ENCODE measurements around the gene TBC1D2. TPM values are rescaled to one million over a fixed set of nuclear protein-coding genes. Genes with fewer than 3 reads are reported as not detected.

The TBC1D2 gene
- total and polyA plus RNA-seq, 2 of the 13 experiments (the other 11 are each of a cell fraction or from before 2014, with no cell fraction given) = 2.0 to 2.8 TPM

DNA sequence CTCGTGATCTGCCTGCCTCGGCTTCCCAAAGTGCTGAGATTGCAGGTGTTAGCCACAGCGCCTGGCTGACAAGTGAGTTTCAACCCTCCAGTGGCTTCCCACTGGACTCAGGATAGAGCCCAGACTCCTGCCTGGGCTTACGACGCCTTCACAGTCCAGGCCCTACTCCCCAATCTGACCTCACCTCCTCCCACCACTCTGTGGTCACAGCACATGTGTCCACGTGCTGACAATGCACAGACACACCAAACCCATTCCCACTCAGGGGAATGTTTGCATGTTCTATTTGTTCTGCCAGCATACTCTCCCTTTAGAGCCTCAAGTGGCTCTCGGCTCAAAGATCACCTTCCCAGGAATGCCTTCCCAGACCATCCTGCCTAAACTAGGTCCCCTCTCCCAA lies 105.3 kb downstream of the TBC1D2 start (continued):
- TF ChIP-seq ZSCAN9 (CRISPR knock-in tag; IDR thresholded peaks at IDR 0.05; ENCODE audit: borderline replicate concordance) = 0 out of 2 replicates have a peak, but pooled peaks have one; percentile 62
- TF ChIP-seq, protein P1, sequence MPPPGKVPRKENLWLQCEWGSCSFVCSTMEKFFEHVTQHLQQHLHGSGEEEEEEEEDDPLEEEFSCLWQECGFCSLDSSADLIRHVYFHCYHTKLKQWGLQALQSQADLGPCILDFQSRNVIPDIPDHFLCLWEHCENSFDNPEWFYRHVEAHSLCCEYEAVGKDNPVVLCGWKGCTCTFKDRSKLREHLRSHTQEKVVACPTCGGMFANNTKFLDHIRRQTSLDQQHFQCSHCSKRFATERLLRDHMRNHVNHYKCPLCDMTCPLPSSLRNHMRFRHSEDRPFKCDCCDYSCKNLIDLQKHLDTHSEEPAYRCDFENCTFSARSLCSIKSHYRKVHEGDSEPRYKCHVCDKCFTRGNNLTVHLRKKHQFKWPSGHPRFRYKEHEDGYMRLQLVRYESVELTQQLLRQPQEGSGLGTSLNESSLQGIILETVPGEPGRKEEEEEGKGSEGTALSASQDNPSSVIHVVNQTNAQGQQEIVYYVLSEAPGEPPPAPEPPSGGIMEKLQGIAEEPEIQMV (CRISPR knock-in tag; IDR thresholded peaks at IDR 0.05; ENCODE audit: low read depth) = no peak
- peak; percentile 60; the same call in 1 of the 2 replicates for TF ChIP-seq BCL6 (CRISPR knock-in tag; IDR thresholded peaks at IDR 0.05)
- TF ChIP-seq NR2F6 (IDR thresholded peaks at IDR 0.05) = no peak
- peak; percentile 56; the same call in 1 of the 2 replicates for TF ChIP-seq NR2F6 (CRISPR knock-in tag; IDR thresholded peaks at IDR 0.05)
- TF ChIP-seq ZSCAN21 (CRISPR knock-in tag; IDR thresholded peaks at IDR 0.05; ENCODE audit: borderline replicate concordance) = peak; percentile 60; the same call in 1 of the 2 replicates
- TF ChIP-seq, protein P2, sequence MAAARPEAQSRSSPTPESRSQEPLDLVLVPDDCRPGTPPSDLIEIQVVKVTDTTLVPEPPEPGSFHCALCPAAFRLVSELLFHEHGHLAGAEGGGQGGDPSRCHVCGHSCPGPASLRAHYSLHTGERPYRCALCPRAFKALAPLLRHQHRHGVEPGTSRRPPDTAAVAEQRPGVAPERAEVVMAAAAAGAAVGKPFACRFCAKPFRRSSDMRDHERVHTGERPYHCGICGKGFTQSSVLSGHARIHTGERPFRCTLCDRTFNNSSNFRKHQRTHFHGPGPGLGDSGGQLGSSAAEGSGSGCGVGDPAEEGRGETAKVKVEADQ (CRISPR knock-in tag; IDR thresholded peaks at IDR 0.05; ENCODE audit: borderline replicate concordance) = no peak
- peak; percentile 85 for TF ChIP-seq ZNF263 (CRISPR knock-in tag; IDR thresholded peaks at IDR 0.05)
- no peak for TF ChIP-seq MTA3 (CRISPR knock-in tag; IDR thresholded peaks at IDR 0.05)
- TF ChIP-seq CENPT (CRISPR knock-in tag; IDR thresholded peaks at IDR 0.05; ENCODE audit: low read depth) = 0 out of 2 replicates have a peak, but pooled peaks have one; percentile 13
- TF ChIP-seq, protein P3, sequence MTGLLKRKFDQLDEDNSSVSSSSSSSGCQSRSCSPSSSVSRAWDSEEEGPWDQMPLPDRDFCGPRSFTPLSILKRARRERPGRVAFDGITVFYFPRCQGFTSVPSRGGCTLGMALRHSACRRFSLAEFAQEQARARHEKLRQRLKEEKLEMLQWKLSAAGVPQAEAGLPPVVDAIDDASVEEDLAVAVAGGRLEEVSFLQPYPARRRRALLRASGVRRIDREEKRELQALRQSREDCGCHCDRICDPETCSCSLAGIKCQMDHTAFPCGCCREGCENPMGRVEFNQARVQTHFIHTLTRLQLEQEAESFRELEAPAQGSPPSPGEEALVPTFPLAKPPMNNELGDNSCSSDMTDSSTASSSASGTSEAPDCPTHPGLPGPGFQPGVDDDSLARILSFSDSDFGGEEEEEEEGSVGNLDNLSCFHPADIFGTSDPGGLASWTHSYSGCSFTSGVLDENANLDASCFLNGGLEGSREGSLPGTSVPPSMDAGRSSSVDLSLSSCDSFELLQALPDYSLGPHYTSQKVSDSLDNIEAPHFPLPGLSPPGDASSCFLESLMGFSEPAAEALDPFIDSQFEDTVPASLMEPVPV (CRISPR knock-in tag; IDR thresholded peaks at IDR 0.05) = no peak
- TF ChIP-seq KDM1A (CRISPR knock-in tag; IDR thresholded peaks at IDR 0.05) = 0 out of 2 replicates have a peak, but pooled peaks have one; percentile 67
- TF ChIP-seq HMG20A (CRISPR knock-in tag; IDR thresholded peaks at IDR 0.05; ENCODE audit: borderline replicate concordance) = peak; percentile 50; the same call in 1 of the 2 replicates
- peak; percentile 63 for TF ChIP-seq RARA (CRISPR knock-in tag; IDR thresholded peaks at IDR 0.05)
- peak; percentile 59; the same call in 1 of the 2 replicates for TF ChIP-seq ZFY (CRISPR knock-in tag; IDR thresholded peaks at IDR 0.05)
- peak; percentile 78 for TF ChIP-seq ZMYM2 (CRISPR knock-in tag; IDR thresholded peaks at IDR 0.05)
- TF ChIP-seq SETDB1 (CRISPR knock-in tag; IDR thresholded peaks at IDR 0.05; ENCODE audit: borderline replicate concordance) = no peak
- TF ChIP-seq TSC22D2 (CRISPR knock-in tag; IDR thresholded peaks at IDR 0.05; ENCODE audit: borderline replicate concordance) = 0 out of 2 replicates have a peak, but pooled peaks have one; percentile 72
- TF ChIP-seq SALL1 (CRISPR knock-in tag; IDR thresholded peaks at IDR 0.05) = peak; percentile 86
- peak; percentile 91 for TF ChIP-seq GATAD2A (CRISPR knock-in tag; IDR thresholded peaks at IDR 0.05)
- 0 out of 2 replicates have a peak, but pooled peaks have one; percentile 43 for TF ChIP-seq ZNF251 (CRISPR knock-in tag; IDR thresholded peaks at IDR 0.05)
- TF ChIP-seq, protein P4, sequence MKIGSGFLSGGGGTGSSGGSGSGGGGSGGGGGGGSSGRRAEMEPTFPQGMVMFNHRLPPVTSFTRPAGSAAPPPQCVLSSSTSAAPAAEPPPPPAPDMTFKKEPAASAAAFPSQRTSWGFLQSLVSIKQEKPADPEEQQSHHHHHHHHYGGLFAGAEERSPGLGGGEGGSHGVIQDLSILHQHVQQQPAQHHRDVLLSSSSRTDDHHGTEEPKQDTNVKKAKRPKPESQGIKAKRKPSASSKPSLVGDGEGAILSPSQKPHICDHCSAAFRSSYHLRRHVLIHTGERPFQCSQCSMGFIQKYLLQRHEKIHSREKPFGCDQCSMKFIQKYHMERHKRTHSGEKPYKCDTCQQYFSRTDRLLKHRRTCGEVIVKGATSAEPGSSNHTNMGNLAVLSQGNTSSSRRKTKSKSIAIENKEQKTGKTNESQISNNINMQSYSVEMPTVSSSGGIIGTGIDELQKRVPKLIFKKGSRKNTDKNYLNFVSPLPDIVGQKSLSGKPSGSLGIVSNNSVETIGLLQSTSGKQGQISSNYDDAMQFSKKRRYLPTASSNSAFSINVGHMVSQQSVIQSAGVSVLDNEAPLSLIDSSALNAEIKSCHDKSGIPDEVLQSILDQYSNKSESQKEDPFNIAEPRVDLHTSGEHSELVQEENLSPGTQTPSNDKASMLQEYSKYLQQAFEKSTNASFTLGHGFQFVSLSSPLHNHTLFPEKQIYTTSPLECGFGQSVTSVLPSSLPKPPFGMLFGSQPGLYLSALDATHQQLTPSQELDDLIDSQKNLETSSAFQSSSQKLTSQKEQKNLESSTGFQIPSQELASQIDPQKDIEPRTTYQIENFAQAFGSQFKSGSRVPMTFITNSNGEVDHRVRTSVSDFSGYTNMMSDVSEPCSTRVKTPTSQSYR (CRISPR knock-in tag; IDR thresholded peaks at IDR 0.05; ENCODE audit: borderline replicate concordance) = peak; percentile 68; the same call in 1 of the 2 replicates
- TF ChIP-seq ZNF589 (CRISPR knock-in tag; conservative IDR thresholded peaks at IDR 0.05) = 0 out of 2 replicates have a peak, but pooled peaks have one; percentile 22

All from HepG2 (cell line).